Gastrocnemius medialis (tissue), 4 donors: ENCODE measurements around the gene LEMD2. TPM values are rescaled to one million over a fixed set of nuclear protein-coding genes. Genes with fewer than 3 reads are reported as not detected.

Experiments
- total RNA-seq, 4 donors: library from RNA; depleted of rRNA; stranded (reverse); fragments of >200 nt; gene quantifications; one replicate each; pipeline versions ENCODE4 v1.1.0 to v1.2.3, GENCODE V29; 2016

LEMD2 gene
- total RNA-seq, 4 donors from 2014 or later: 34.1 to 39.1 (median 38.1) TPM

Other genes starting within 250 kb of the LEMD2 start
- 10 to 100 TPM in 1 of 4 donors, 1 to 10 TPM in 3; 5.8 to 11.7 (median 8.2) TPM for gene BAK1, start 208.9 kb downstream of the LEMD2 start, total RNA-seq
- 1 to 10 TPM; 1.9 to 6.8 (median 4.2) TPM for gene ITPR3, start 167.8 kb downstream of the LEMD2 start, total RNA-seq
- 100 to 1,000 TPM in 1 of 4 donors, 10 to 100 TPM in 3; 50.7 to 101 (median 63.5) TPM for gene UQCC2, start 77.4 kb downstream of the LEMD2 start, total RNA-seq
- gene IP6K3, start 42.2 kb downstream of the LEMD2 start, total RNA-seq: 100 to 1,000 TPM; 287 to 570 (median 348) TPM
- gene MLN, start 14.9 kb upstream of the LEMD2 start, total RNA-seq: not detected